ENCODE data around the gene NHS. TPM values are rescaled to one million over a fixed set of nuclear protein-coding genes. Genes with fewer than 3 reads are reported as not detected.

The NHS gene
- total and polyA plus RNA-seq, 2 of the 13 experiments (the other 11 are each of a cell fraction or from before 2014, with no cell fraction given): 0.02 TPM; not detected in 1

DNA sequence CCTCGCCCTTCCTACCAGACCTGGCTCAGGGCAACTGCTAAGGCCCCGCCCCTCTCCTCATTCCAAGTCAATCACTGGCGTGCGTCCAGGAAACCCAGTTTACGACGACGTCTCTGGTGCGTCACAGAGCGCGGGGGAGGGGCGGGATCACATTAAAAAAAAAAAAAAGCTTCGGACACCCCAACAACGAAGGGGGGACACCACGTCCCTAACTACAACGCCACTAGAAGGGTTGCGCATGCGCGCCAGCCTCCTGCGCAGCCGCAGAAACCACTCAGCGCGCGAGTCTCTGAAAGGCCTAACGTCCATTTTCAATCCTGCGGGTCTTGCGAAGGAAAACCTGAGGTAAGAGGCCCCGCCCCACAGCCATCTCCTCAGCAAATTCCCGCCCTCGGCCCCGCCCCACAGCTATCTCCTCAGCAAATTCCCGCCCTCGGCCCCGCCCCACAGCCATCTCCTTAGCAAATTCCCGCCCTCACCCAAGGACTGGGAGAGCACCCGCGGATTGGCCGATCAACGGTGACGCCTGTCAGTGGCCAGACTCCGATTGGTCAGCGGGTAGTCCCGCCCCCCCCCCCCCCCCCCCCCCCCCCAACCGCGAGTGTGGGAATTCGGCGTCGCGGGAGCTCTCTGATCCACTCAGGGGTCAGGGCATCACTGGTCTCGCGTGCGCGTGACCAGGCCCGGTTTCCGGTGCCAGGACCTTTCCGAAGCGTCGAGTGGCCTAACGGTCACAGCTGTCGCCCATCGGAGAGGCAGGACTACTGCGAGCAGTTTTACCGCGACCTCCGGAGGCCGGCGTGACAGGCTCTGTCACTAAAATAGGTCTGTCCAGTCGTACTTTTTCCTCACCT lies 362.1 kb downstream of the NHS start, which contains the start of gene SCML1 (continued):
- TF ChIP-seq EZH2 (conservative IDR thresholded peaks at IDR 0.05; ENCODE audit: low read depth, low read length) (no peak), TBL1XR1 (IDR thresholded peaks at IDR 0.05; ENCODE audit: borderline replicate concordance, low read length, partially characterized antibody) (no peak), ZBTB8A (CRISPR knock-in tag; IDR thresholded peaks at IDR 0.05; ENCODE audit: borderline replicate concordance, low read depth) (no peak), CBX2 (IDR thresholded peaks at IDR 0.05; ENCODE audit: low read depth, low read length) (no peak), CBX2 (CRISPR knock-in tag; IDR thresholded peaks at IDR 0.05; ENCODE audit: low read depth) (no peak), ZC3H4 (CRISPR knock-in tag; IDR thresholded peaks at IDR 0.05; ENCODE audit: borderline replicate concordance) (no peak), KDM2A (CRISPR knock-in tag; IDR thresholded peaks at IDR 0.05; ENCODE audit: borderline replicate concordance, low read depth) (peak; percentile 29; the same call in 1 of the 2 replicates), EP300 (IDR thresholded peaks at IDR 0.05; ENCODE audit: low read depth in 2 of 2, low read length in 2 of 2) (no peak), EP300 (CRISPR knock-in tag; IDR thresholded peaks at IDR 0.05; ENCODE audit: borderline replicate concordance) (no peak), GLI4 (CRISPR knock-in tag; IDR thresholded peaks at IDR 0.05; ENCODE audit: borderline replicate concordance) (no peak), ETV5 (CRISPR knock-in tag; IDR thresholded peaks at IDR 0.05; ENCODE audit: borderline replicate concordance) (no peak; the same call in 1 of the 2 replicates), HOXA7 (CRISPR knock-in tag; IDR thresholded peaks at IDR 0.05) (no peak), ZNF550 (CRISPR knock-in tag; IDR thresholded peaks at IDR 0.05; ENCODE audit: borderline replicate concordance) (no peak)
- TF ChIP-seq, protein P1, sequence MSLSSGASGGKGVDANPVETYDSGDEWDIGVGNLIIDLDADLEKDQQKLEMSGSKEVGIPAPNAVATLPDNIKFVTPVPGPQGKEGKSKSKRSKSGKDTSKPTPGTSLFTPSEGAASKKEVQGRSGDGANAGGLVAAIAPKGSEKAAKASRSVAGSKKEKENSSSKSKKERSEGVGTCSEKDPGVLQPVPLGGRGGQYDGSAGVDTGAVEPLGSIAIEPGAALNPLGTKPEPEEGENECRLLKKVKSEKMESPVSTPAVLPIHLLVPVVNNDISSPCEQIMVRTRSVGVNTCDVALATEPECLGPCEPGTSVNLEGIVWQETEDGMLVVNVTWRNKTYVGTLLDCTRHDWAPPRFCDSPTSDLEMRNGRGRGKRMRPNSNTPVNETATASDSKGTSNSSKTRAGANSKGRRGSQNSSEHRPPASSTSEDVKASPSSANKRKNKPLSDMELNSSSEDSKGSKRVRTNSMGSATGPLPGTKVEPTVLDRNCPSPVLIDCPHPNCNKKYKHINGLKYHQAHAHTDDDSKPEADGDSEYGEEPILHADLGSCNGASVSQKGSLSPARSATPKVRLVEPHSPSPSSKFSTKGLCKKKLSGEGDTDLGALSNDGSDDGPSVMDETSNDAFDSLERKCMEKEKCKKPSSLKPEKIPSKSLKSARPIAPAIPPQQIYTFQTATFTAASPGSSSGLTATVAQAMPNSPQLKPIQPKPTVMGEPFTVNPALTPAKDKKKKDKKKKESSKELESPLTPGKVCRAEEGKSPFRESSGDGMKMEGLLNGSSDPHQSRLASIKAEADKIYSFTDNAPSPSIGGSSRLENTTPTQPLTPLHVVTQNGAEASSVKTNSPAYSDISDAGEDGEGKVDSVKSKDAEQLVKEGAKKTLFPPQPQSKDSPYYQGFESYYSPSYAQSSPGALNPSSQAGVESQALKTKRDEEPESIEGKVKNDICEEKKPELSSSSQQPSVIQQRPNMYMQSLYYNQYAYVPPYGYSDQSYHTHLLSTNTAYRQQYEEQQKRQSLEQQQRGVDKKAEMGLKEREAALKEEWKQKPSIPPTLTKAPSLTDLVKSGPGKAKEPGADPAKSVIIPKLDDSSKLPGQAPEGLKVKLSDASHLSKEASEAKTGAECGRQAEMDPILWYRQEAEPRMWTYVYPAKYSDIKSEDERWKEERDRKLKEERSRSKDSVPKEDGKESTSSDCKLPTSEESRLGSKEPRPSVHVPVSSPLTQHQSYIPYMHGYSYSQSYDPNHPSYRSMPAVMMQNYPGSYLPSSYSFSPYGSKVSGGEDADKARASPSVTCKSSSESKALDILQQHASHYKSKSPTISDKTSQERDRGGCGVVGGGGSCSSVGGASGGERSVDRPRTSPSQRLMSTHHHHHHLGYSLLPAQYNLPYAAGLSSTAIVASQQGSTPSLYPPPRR (CRISPR knock-in tag; IDR thresholded peaks at IDR 0.05; ENCODE audit: borderline replicate concordance): no peak
- TF ChIP-seq, protein P2, sequence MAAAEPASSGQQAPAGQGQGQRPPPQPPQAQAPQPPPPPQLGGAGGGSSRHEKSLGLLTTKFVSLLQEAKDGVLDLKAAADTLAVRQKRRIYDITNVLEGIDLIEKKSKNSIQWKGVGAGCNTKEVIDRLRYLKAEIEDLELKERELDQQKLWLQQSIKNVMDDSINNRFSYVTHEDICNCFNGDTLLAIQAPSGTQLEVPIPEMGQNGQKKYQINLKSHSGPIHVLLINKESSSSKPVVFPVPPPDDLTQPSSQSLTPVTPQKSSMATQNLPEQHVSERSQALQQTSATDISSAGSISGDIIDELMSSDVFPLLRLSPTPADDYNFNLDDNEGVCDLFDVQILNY (CRISPR knock-in tag; conservative IDR thresholded peaks at IDR 0.05): peak; percentile 45; the same call in 1 of the 2 replicates
- TF ChIP-seq, protein P3, sequence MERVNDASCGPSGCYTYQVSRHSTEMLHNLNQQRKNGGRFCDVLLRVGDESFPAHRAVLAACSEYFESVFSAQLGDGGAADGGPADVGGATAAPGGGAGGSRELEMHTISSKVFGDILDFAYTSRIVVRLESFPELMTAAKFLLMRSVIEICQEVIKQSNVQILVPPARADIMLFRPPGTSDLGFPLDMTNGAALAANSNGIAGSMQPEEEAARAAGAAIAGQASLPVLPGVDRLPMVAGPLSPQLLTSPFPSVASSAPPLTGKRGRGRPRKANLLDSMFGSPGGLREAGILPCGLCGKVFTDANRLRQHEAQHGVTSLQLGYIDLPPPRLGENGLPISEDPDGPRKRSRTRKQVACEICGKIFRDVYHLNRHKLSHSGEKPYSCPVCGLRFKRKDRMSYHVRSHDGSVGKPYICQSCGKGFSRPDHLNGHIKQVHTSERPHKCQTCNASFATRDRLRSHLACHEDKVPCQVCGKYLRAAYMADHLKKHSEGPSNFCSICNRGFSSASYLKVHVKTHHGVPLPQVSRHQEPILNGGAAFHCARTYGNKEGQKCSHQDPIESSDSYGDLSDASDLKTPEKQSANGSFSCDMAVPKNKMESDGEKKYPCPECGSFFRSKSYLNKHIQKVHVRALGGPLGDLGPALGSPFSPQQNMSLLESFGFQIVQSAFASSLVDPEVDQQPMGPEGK (CRISPR knock-in tag; IDR thresholded peaks at IDR 0.05): peak; percentile 82
